ENCODE measurements around the gene PTPRJ. TPM values are rescaled to one million over a fixed set of nuclear protein-coding genes. Genes with fewer than 3 reads are reported as not detected.

The PTPRJ gene
- total RNA-seq, 1 donor from 2014 or later = under 0.01 TPM

DNA sequence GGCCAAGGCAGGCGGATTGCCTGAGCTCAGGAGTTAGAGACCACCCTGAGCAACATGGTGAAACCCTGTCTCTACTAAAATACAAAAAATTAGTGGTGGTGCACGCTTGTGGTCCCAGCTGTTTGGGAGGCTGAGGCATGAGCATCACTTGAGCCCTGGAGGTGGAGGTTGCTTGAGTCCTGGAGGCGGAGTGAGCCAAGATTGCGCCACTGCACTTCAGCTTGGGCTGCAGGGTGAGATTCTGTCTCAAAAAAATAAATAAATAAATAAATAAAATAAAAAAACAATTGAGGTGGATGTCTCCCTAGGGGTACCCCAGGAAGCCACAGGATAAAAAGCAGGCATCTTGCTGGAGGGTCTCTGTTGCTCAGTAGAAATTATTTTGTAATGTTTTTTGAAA, 14.1 kb downstream of the PTPRJ start:
- no peak for DNase-seq (ENCODE audit: low read depth in 2 of 2)

GRCh38 chr11:47995360-47995769, 15.0 kb downstream of the PTPRJ start:
- no peak for DNase-seq (ENCODE audit: low read depth in 2 of 2)

GRCh38 chr11:47997063-47998053, 17.0 kb downstream of the PTPRJ start:
- no peak for DNase-seq (ENCODE audit: low read depth in 2 of 2)

- no peak for DNase-seq (ENCODE audit: low read depth in 2 of 2)
Observed at GRCh38 chr11:47998345-47998732, 18.0 kb downstream of the PTPRJ start.

DNA sequence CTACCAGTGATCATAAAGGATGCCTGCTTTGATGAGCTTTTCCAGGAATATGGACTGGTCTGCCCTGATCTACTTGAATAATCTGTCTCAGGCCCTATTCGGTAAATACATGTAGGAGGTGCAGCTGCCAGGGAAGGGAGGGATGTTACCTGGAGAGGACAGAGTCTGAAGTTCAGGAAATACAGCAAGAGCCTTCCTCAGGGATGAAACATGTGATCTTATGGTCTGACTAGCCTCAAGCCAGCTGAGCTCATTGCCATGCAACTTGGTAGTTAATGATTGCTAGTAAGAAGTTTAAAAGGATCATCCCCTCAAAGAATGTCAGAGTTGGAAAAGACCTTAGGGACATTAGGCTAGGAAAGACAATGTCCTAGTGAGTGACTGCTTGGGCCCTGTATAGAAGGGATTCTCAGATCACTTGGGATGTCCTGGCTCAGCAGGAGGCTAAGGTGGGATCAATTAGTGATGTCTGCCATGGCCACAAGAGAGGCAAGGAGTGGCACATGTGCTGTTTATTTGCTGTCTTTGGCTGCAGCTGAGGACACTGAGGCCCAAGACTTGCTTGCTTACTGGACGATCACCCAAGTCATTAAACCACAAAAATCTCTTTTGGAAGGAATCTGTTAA, 18.5 kb downstream of the PTPRJ start:
- DNase-seq (ENCODE audit: low read depth in 2 of 2) = no peak

- no peak for DNase-seq (ENCODE audit: low read depth in 2 of 2)
Observed at GRCh38 chr11:48000432-48000831, 20.1 kb downstream of the PTPRJ start.

DNA sequence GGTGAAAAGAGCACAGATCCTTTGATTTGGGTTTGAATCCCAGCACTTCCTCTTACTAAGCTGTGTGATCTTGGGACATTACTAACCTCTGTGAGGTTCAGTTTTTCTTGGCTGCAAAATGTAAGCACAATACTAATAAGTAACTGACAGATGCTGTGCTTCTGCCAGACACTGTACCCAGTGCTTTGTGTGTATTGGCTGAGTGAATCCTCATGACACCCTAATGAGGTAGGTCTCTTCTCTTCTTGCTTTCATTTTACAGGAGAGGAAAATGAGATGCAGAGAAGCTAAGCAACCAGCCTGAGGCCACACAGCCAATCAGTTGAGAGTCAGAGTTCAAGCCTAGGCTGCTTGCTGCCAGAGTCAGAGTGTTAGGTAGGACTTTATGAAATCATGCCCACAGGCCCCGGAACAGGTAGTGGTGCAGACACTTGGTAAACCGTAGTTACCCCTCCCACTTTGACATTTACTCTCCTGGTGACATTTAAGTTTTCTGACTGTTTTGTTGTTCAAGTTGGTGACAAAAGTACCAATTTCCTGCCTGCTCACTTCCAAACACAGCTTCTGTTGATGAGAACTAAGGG, 21.2 kb downstream of the PTPRJ start:
- peak; percentile 57 to 63 for DNase-seq (ENCODE audit: low read depth in 2 of 2)

GRCh38 chr11:48002561-48002960, 22.2 kb downstream of the PTPRJ start:
- no peak for DNase-seq (ENCODE audit: low read depth in 2 of 2)

GRCh38 chr11:48003926-48004325, 23.6 kb downstream of the PTPRJ start:
- DNase-seq (ENCODE audit: low read depth in 2 of 2) = no peak

DNA sequence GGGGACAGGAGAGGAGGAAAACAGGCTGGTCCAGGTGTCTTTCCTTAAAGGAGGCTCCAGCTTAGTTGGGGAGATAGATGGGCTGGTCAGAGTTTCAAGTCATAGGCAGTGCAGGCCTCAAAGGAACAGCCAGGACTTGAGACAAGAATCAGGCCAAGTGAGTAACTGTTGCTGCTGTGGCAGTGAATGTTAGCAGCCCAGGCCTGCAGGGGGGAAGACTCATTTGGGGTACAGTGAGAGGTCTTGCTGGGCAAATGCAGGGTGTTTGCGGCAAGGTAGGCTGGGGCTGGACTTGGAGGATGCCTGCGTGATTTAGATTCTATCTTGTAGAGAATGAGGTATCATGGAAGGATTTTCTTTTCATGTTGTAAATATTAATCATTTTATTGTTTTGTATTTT, 24.1 kb downstream of the PTPRJ start:
- no peak for DNase-seq (ENCODE audit: low read depth in 2 of 2)

GRCh38 chr11:48005136-48005535, 24.8 kb downstream of the PTPRJ start:
- no peak for DNase-seq (ENCODE audit: low read depth in 2 of 2)

DNA sequence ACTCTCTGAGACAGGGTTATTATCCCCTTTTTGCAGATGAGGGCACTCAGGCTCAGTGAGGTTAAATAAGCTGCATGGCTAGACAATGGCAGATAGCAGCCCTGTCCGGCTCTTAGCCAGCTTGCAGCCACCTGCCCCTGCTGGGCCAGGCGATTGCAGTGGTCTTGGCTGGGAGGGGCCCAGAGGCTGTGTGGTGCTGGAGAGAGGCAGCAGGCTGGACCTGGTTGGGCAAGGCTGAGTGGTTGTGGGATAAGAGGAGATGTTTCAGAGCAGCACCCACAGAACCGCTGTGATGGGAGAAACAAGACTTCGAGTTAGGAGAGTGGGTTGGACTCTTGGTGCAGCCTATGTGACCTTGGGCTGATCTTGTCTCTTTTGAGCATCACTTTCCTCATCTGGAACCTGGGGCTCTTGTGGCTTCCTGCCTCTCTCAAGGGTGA, 25.5 kb downstream of the PTPRJ start:
- DNase-seq (ENCODE audit: low read depth in 2 of 2) = no peak

DNA sequence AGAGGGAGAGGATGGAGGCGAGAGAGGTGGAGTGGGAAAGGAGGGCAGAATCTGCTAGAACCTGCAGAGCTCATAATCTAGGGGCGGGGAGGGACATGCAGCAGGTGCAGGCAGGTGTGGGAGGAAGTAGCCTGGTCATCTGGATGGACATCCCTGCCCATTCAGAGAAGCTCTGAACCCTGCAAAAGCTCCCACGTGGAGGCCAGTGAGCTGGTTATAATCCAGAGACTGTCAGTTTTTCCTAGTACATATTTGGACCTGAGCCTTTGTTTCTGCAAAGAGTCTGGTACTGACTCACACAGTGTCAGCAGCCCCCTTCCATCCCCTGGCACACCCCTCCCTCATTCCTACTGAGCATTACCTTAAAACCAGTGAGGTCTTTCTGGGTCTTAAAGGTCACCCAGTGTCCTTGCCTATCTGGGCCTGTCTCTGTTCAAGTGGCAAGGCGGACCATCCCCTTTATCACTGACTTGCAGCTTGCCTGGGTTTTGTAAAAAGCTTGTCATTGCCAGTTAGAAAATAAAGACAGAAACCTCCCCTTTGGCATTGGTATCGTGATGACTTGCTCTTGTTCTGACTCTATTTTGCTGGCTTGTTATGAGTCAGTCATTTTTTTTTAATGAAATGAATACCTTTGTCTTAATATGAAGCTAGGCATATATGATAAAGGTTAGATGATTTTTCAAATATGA, 26.1 kb downstream of the PTPRJ start:
- peak in 1 of 2 donors; percentile 59 for DNase-seq (ENCODE audit: low read depth in 2 of 2)

GRCh38 chr11:48007677-48008076, 27.3 kb downstream of the PTPRJ start:
- DNase-seq (ENCODE audit: low read depth in 2 of 2) = peak in 1 of 2 donors; percentile 26

- no peak for DNase-seq (ENCODE audit: low read depth in 2 of 2)
Observed at GRCh38 chr11:48008951-48009270, 28.6 kb downstream of the PTPRJ start.

DNA sequence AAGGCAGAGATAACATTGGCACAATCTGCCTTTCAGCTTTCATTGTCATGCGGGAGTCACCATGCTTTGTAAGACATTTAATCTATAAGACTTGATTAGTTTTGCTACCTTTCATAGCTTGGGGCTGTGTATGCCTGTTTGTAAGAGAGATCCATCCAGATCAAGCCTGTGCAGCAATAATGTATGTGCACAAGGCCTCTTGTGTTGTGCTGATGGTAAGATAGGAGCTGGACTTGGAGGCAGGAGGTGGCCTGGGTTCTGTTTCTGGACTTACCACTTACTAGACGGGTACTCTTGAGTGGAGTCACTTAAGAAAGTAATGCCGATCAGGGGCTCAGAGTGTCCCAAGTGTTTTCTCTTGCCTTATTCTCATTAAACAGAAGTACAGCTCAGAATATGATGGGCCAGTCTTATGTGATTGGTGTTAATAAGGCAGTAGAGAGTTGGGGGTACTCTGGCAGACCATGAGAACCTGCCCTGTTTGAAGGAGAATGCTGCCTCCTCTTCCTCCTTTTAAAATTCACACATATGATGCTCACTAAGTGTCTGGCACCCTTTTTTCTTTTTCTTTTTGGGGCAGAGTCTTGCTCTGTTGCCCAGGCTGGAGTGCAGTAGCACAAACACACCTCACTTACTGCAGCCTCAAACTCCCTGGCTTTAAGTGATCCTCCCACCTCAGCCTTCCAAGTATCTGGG, 30.9 kb downstream of the PTPRJ start:
- no peak for DNase-seq (ENCODE audit: low read depth in 2 of 2)

DNA sequence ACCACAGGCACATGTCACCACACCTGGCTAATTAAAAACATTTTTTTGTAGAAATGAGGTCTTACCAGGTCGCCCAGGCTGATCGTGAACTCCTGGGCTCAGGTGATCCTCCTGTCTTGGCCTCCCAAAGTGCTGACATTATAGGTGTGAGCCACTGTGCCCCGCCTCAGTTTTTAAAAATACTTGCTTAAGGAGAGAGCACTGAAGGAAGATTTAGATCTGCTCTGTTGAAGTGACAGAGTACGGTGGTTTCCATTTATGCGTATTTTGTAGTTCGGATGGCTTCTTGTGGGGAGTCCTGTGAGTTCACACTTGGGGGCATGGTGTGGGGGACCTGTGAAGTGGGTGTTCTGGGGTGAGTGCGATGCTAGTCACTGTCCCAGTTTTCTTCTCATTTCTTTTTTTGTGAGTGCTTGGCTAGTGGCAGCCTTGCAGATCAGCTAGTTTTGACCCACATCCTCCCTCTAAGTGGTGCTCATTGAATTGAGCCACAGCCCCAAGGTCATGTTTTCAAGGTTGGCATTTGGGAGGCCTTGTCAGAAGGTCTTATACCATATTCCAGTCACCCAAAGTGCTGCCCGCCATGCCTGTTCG, 31.5 kb downstream of the PTPRJ start:
- no peak for DNase-seq (ENCODE audit: low read depth in 2 of 2)

DNA sequence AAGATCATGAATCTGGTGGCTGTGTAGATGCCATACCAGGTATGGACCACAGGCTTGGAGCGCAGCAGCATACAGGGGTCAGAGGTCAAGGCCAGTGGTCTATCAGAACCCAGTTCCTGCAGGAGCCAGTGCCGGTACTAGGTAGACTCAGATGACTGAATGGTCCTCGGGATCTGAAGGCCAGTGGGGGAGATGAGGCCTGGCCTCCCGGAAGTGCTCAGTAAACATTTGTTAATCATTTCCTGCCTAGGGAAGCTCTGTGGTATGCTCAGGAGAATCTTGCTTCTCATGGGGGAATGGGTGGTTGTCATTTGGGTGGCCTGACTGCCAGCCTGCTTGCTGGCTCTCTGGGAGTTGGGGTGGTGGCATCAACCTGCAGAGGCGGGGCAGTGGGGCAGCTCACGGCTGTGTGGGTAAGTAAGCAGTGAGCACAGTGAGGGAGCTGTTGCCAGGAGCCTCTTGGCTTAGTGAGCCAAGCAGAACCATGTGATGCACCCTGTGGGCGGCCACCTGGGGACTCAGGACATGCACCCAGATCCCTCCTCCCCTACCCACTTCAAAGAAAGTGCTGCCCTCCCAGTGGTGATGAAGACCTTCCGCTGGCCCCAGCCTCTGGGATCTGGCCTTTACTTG, 33.0 kb downstream of the PTPRJ start:
- DNase-seq (ENCODE audit: low read depth in 2 of 2) = peak in 1 of 2 donors; percentile 85

- DNase-seq (ENCODE audit: low read depth in 2 of 2) = no peak
Observed at GRCh38 chr11:48014917-48015316, 34.6 kb downstream of the PTPRJ start.

DNA sequence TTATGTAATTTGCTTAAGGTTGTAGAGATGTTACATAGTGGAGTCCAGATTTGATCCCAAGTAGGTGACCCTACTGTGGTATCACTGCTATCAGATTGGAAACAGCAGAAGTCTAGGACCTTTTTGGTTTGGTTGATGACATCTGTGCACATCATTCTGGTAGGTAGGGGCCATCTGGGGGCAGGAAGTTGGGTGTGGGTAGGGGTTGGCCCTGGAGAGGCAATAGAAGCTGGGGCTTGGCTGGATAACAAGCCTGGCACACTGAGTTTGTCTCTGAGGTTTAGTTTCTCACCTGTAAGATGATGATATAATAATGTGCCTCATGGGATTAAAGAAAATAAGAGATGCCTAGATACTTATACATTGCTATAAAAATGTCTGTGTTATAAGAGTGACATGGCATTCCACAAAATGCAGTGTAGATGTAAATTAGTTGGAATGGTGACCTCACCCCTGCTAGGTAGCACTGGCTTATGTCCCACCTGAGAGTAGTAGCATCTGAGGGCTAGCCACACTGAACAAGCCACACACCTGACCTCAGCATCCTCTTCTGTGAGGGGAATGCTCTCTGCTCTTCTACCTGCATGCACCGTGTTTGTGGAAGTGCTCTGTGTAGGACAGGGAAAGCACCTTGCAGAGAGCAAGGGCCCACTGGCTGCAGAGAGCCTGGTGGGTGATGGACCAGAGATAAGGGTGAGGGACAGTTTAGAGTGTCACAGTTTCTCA, 36.9 kb downstream of the PTPRJ start:
- no peak for DNase-seq (ENCODE audit: low read depth in 2 of 2)

All from lung microvascular endothelial cell (primary cell).